HepG2 (cell line): ENCODE results near the gene GABRR3. TPM values are rescaled to one million over a fixed set of nuclear protein-coding genes. Genes with fewer than 3 reads are reported as not detected.
"Not testable (repeated sequence)": the region's sequence is repeated elsewhere in the genome, so short reads cannot be mapped to it uniquely, and the experiment has no call there.

Experiments used
- ATAC-seq: fragments of 200-7000 bp; cut with Tn5 transposase; 3 replicates; pipeline ENCODE4 v1.9.1; 2020; ENCODE audit warnings: mild to moderate bottlenecking, moderate library complexity
- BruUV-seq: library from RNA; stranded (reverse); fragments of 400-500 nt; replicated peaks from 2 replicates; lab custom pipeline; 2021; lab: Mats Ljungman, UMichigan
- CTCF ChIA-PET: fragments of 300-600 bp; formaldehyde crosslinking; extraction: SDS; loops from one replicate; lab custom pipeline; 2021; ENCODE audit warnings: low total read pairs, inconsistent platforms, low intra/inter-chr PET ratio; lab: Yijun Ruan, JAX
- POLR2A ChIA-PET: fragments of 350-600 bp; sonication (Branson Sonifier 250); formaldehyde crosslinking; loops from one replicate; lab custom pipeline; 2020; ENCODE audit warnings: antibody characterized with exemption, inconsistent platforms; lab: Yijun Ruan, JAX
- DNase-seq: peaks from one replicate; pipeline ENCODE4 v3.0.0-alpha.2; 2015; ENCODE audit warnings: low spot score
- FAIRE-seq: peaks from 3 replicates; lab custom pipeline; 2011; peaks lifted over from hg19 to GRCh38; lab: Jason Lieb, UNC
- H2AFZ ChIP-seq: one replicate; pipeline ENCODE4 v1.6.1; 2011; ENCODE audit warnings: low read length, inconsistent platforms
- H3K27ac ChIP-seq: fragments of 300-600 bp; 3 replicates; pipeline ENCODE4 v1.8.0; 2011; ENCODE audit warnings: mixed run types, mild to moderate bottlenecking, mixed read lengths, low read length, inconsistent platforms; ENCODE audit not compliant: insufficient read depth; ENCODE audit errors: extremely low read length
- H3K27me3 ChIP-seq, 2 experiments: fragments of 200-600 bp in 1 of 2; 2 replicates in 1 of 2; 3 replicates in 1 of 2; pipeline versions ENCODE4 v1.6.0 to v1.8.0; 2011; ENCODE audit warnings: low read length in 2 of 2, mild to moderate bottlenecking in 2 of 2, moderate library complexity in 2 of 2, inconsistent platforms in 1 of 2; ENCODE audit not compliant: insufficient read depth in 2 of 2, control insufficient read depth in 1 of 2
- H3K36me3 ChIP-seq, 2 experiments: fragments of 200-600 bp in 1 of 2; replicated peaks in 1 of 2; 2 replicates in 1 of 2; 3 replicates in 1 of 2; pipeline versions ENCODE4 v1.5.1 to v1.8.0; 2011; ENCODE audit warnings: low read length in 2 of 2, inconsistent platforms in 1 of 2; ENCODE audit not compliant: insufficient read depth in 2 of 2, control insufficient read depth in 1 of 2
- H3K4me1 ChIP-seq: 2 replicates; pipeline ENCODE4 v1.5.1; 2012; ENCODE audit warnings: low read length, inconsistent platforms; ENCODE audit not compliant: insufficient read depth
- H3K4me2 ChIP-seq: 2 replicates; pipeline ENCODE4 v1.6.0; 2011; ENCODE audit warnings: low read depth, low read length, inconsistent platforms
- H3K4me3 ChIP-seq, 3 experiments: fragments of 200-600 bp in 1 of 3; sonication (generic), shearing (Covaris generic) in 1 of 3; replicated peaks in 1 of 3; 2 replicates each; pipeline ENCODE4 v1.5.1; 2011 to 2016; ENCODE audit warnings: low read length in 3 of 3, inconsistent platforms in 2 of 3, low read depth in 2 of 3, mild to moderate bottlenecking in 2 of 3, control low read depth in 1 of 3, mixed read lengths in 1 of 3; ENCODE audit not compliant: insufficient read depth in 1 of 3
- H3K79me2 ChIP-seq: one replicate; pipeline ENCODE4 v1.6.1; 2011; ENCODE audit warnings: low read length, inconsistent platforms; ENCODE audit not compliant: insufficient read depth
- H3K9ac ChIP-seq: 2 replicates; pipeline ENCODE4 v1.6.0; 2011; ENCODE audit warnings: mild to moderate bottlenecking, low read depth, low read length, inconsistent platforms; ENCODE audit not compliant: insufficient read depth
- H3K9me3 ChIP-seq: 2 replicates; pipeline ENCODE4 v1.5.1; 2012; ENCODE audit warnings: mild to moderate bottlenecking, low read length
- H4K20me1 ChIP-seq: 2 replicates; pipeline ENCODE4 v1.6.0; 2011; ENCODE audit warnings: inconsistent platforms, mild to moderate bottlenecking, low read length, moderate library complexity; ENCODE audit not compliant: insufficient read depth
- CHD4 ChIP-seq: fragments of 200-600 bp; sonication (generic); IDR thresholded peaks from 2 replicates; pipeline ENCODE4 v1.7.0; 2017; ENCODE audit warnings: mild to moderate bottlenecking, low read length, borderline replicate concordance
- GABPB1 ChIP-seq: IDR thresholded peaks from 2 replicates; pipeline ENCODE4 v1.6.1; 2016; ENCODE audit warnings: mild to moderate bottlenecking, missing genetic modification reagents, moderate library complexity, missing compliant biosample characterization
- NCOA1 ChIP-seq: sonication (generic); formaldehyde crosslinking; IDR thresholded peaks from 2 replicates; pipeline ENCODE4 v1.9.0; 2021; ENCODE audit warnings: missing genetic modification reagents
- ZMYM2 ChIP-seq: sonication (generic); formaldehyde crosslinking; IDR thresholded peaks from 2 replicates; pipeline ENCODE4 v1.8.0; 2022; ENCODE audit warnings: mild to moderate bottlenecking, missing genetic modification reagents
- ZNF12 ChIP-seq: sonication (generic); formaldehyde crosslinking; IDR thresholded peaks from 2 replicates; pipeline ENCODE4 v1.5.0; 2020; ENCODE audit warnings: missing genetic modification reagents
- ZNF460 ChIP-seq: sonication (generic); formaldehyde crosslinking; IDR thresholded peaks from 2 replicates; pipeline ENCODE4 v1.5.1; 2020; ENCODE audit warnings: missing genetic modification reagents, mild to moderate bottlenecking, borderline replicate concordance
- WGBS: methylation state at CpG from one replicate; pipeline ENCODE4 v1.1.6; 2017; ENCODE audit warnings: low lambda C conversion rate; 5-methylcytosine and 5-hydroxymethylcytosine counted together
- in situ Hi-C: cut with HindIII; loops from 2 replicates; pipeline ENCODE4 v1.10.0; 2017; ENCODE audit warnings: low pct_unique_long_range_greater_than_20kb; ENCODE audit not compliant: extremely low pct_ligation_motif_present
- intact Hi-C: fragments of 100-400 bp; cut with micrococcal nuclease; formaldehyde crosslinking; loops from one replicate; pipeline ENCODE4 v1.10.0; 2022; ENCODE audit not compliant: unreplicated experiment
- polyA plus RNA-seq, 8 experiments: library from polyadenylated mRNA; depleted of rRNA in 3 of 8; stranded (reverse) in 7 of 8; unstranded in 1 of 8; fragments of >200 nt; fragmentation: Illumina TruSeq in 4 of 8; extraction: Trizol in 4 of 8; gene quantifications; 2 replicates each; pipeline versions ENCODE4 v1.2.1 to v1.2.3, GENCODE V29; 2011 to 2016; ENCODE audit warnings: low read depth in 4 of 8, missing spikeins in 1 of 8, mixed read lengths in 1 of 8; ENCODE audit not compliant: insufficient read depth in 1 of 8
- total RNA-seq, 5 experiments: library from RNA; depleted of rRNA; stranded (reverse); fragments of >200 nt; fragmentation: Illumina TruSeq; extraction: Trizol; gene quantifications; 2 replicates each; pipeline ENCODE4 v1.2.3, GENCODE V29; 2016; ENCODE audit warnings: low read depth in 1 of 5

Gene GABRR3
- total and polyA plus RNA-seq, 2 of the 13 experiments (the other 11 are each of a cell fraction or from before 2014, with no cell fraction given) = 0.42 to 0.83 TPM

DNA sequence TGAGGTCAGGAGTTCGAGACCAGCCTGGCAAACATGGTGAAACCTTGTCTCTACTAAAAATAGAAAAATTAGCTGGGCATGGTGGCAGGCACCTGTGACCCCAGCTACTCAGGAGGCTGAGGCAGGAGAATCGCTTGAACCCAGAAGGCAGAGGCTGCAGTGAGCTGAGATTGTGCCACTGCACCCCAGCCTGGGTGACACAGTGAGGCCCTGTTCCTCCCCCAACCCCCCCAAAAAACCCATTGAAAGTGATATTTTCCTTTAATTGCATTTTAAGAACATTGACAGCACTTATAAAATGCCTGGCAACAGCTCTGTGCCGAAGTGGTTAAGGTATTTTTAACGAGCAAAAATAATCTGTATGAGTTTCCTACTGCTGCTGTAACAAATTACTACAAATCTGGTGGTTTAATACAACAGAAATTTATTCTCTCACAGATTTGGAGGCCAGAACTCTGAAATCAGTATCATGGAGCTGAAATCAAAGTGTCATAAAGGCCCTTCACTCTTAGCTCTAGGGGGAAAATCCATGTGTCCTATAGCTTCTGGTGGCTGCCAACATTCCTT, 24.1 kb downstream of the GABRR3 start:
- in situ Hi-C loops = loop anchor here (5.0 kb wide), 1 partner anchor 39 kb away; the partner anchor contains the start of gene RIOX2
- H3K36me3 ChIP-seq, CTCF ChIA-PET, H3K79me2 ChIP-seq, H3K27me3 ChIP-seq, ATAC-seq, FAIRE-seq, H4K20me1 ChIP-seq, H3K9me3 ChIP-seq, H3K9ac ChIP-seq, H2AFZ ChIP-seq, DNase-seq: not testable (repeated sequence)
- Histone ChIP-seq H3K27ac (peak overlapping the region; percentile 92), H3K4me1 (peaks cover 69% of the 10 kb centered on the region), H3K4me2 (peak overlapping the region; percentile 65; the same call in 1 of the 2 replicates), H3K4me3 (0 out of 6 replicates have a peak overlapping the region, but pooled peaks of 1 of the 3 experiments have one; percentile 33)
- 60% methylated on average over 4 of the region's 4 CpGs for WGBS
- intact Hi-C loops = loop anchor here (1.0 to 5.0 kb wide), 4 partner anchors 17 to 189 kb away; partner anchors contain the start of genes CRYBG3 and RIOX2
- POLR2A ChIA-PET = interaction anchor here (1.1 to 2.6 kb wide), 3 partner anchors 11 to 40 kb away, joined by 3 to 17 read pairs (median 9); no protein-coding TSS in a partner anchor
- TF ChIP-seq CHD4 (peak; percentile 93; the same call in 1 of the 2 replicates), GABPB1 (CRISPR knock-in tag) (peak; percentile 7; the same call in 1 of the 2 replicates), NCOA1 (0 out of 2 replicates have a peak, but pooled peaks have one; percentile 12), ZMYM2 (peak; percentile 85; the same call in 1 of the 2 replicates), ZNF12 (CRISPR knock-in tag) (peak; percentile 98), ZNF460 (CRISPR knock-in tag) (0 out of 2 replicates have a peak, but pooled peaks have one; percentile 14)
- TSS peak; percentile 77 for BruUV-seq
